Stimulated activated naive B cell treated with anti-CD40 and anti-IgM and Interleukin-4, amounts not matched to agents 10 μg/mL and 1 μg/mL and 100 μg/mL, for 72 hours (primary cell): ENCODE measurements around the gene FEM1C.

Experiments
- ATAC-seq, 2 donors: fragments of 150-1000 bp; cut with Tn5 transposase; replicated peaks; 2 replicates each; pipeline ENCODE4 v1.10.0; 2021; ENCODE audit warnings: moderate library complexity in 1 of 2
- DNase-seq: peaks from one replicate; pipeline ENCODE4 v3.0.0; 2021
- H3K27ac Mint-ChIP-seq: one replicate; pipeline ENCODE4 v1.8.0; 2022; ENCODE audit warnings: mild to moderate bottlenecking, mixed read lengths
- H3K27me3 Mint-ChIP-seq, 2 donors: one replicate each; pipeline ENCODE4 v1.8.0; 2022; ENCODE audit warnings: mixed read lengths in 2 of 2
- H3K36me3 Mint-ChIP-seq, 2 donors: one replicate each; pipeline ENCODE4 v1.8.0; 2022; ENCODE audit warnings: mixed read lengths in 2 of 2, mild to moderate bottlenecking in 1 of 2
- H3K4me1 Mint-ChIP-seq, 2 donors: one replicate each; pipeline ENCODE4 v1.8.0; 2022; ENCODE audit warnings: mixed read lengths in 2 of 2, mild to moderate bottlenecking in 1 of 2
- H3K4me3 Mint-ChIP-seq, 2 donors: one replicate each; pipeline ENCODE4 v1.8.0; 2022; ENCODE audit warnings: mild to moderate bottlenecking in 2 of 2, mixed read lengths in 2 of 2, moderate library complexity in 1 of 2
- H3K9me3 Mint-ChIP-seq, 2 donors: one replicate each; pipeline ENCODE4 v1.8.0; 2022; ENCODE audit warnings: mixed read lengths in 2 of 2, mild to moderate bottlenecking in 1 of 2

FEM1C gene

DNA sequence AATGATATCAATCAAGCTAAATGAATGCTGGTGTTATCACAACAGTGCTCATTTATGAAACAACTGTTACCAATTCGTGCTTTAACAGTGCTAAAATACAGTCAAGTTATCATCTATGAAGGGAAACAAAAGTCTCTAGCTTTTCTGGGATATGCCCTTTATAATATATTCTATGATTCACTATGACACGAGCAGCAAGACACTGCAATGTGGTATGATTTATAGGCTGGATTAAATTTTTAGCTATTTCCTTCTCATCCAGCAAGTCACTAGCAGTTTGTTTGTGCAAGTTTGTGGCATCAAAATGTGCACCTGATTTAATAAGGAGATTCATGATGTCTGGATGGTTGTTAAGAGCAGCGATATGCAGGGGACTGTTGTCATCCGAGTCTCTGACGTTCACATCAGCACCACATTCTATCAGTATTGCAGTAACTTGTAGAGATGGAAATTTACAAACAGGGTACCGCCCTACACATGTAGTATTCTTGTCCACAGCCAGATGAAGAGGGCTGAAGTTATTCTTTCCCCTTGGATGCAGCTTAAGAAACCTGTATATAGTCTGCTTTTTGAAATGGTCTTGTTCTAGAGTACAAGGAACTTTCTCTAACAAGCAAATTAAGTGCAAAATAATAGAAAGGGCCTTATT is 20.3 kb downstream of the FEM1C start:
- Mint-ChIP-seq H3K4me3 (no peak overlapping the region), H3K4me1 (peaks cover 17 to 34% of the 10 kb centered on the region in 2 donors), H3K27me3 (no peaks in the 10 kb centered on the region), H3K9me3 (no peaks in the 10 kb centered on the region), H3K36me3 (peaks cover 13 to 45% of the 10 kb centered on the region in 2 donors), H3K27ac (no peak overlapping the region)
- ATAC-seq, result no peak
- DNase-seq, result no peak

DNA sequence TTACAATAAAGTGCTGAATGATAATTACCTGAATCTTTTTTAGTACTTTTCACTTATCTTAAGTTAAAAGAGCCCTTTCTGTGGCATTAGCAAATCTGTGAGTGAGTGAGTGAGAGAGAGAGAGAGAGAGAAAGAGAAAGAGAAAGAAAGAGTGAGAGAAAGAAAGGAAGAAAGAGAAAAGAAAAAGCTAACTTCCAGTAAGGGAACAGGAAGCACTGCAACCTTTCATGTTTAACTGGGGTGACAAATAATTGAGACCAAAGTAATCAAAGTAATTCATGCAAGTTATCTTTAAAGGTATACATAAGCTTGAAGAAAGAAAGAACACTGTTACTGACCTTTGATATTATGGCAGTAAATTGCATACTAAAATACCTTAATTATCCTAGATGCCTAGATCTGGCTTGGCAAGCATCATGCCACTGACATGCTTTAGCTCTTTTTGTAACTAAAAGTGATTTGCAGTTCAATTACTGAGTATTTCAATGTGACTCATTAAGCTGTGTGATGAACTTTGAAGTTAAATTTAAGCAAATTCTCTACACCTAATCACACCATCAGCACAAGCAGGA is 21.7 kb downstream of the FEM1C start:
- H3K4me3 Mint-ChIP-seq, result no peak overlapping the region
- DNase-seq (no peak), ATAC-seq (no peak)
- H3K36me3 Mint-ChIP-seq, result peaks cover 9 to 38% of the 10 kb centered on the region in 2 donors
- no peaks in the 10 kb centered on the region for H3K9me3 Mint-ChIP-seq
- H3K4me1 Mint-ChIP-seq, result peaks cover 13 to 26% of the 10 kb centered on the region in 2 donors
- H3K27ac Mint-ChIP-seq, result no peak overlapping the region
- no peaks in the 10 kb centered on the region for H3K27me3 Mint-ChIP-seq

DNA sequence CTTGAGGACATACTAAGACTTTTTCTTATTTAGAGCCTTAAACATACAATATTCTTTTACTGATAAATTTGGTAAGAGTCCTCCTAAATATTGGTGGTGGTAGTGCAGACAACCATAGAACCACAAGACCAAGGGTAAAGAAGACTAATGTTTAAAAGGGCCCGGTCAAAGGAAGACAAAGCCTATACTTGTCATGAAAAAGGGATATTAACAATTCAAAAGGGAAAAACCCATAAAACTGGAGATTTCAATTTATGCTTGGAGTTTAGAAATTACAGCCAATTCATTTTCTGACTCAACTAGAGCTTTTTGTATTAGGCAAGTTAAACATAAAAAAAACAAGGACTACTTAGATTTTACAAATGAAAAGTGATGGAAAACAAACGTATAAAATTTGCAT is 24.4 kb downstream of the FEM1C start:
- Mint-ChIP-seq H3K27ac (peak overlapping the region; percentile 20), H3K27me3 (no peaks in the 10 kb centered on the region), H3K4me1 (peaks cover 6 to 18% of the 10 kb centered on the region in 2 donors), H3K9me3 (no peaks in the 10 kb centered on the region), H3K4me3 (no peak overlapping the region), H3K36me3 (peaks cover 14 to 37% of the 10 kb centered on the region in 2 donors)
- DNase-seq (no peak), ATAC-seq (no peak)

DNA sequence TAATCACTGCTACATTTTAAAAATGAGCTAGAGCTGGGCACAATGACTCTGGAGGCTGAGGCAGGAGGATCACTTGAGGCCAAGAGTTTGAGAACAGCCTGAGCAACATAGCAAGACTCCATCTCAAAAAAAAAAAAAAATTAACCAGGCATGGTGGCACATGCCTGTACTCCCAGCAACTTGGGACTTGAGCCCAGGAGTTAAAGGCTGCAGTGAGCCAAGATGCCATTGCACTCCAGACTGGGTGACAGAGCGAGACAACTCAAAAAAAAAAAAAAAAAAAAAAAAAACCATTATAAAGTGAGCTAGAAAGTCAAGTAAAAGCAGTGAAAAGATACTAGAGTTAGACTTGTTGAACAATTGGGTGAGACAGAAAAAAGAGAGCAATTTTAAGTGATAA is 28.2 kb downstream of the FEM1C start:
- no peak overlapping the region for H3K4me3 Mint-ChIP-seq
- no peak for DNase-seq
- peaks cover 0 to 3% of the 10 kb centered on the region in 2 donors for H3K9me3 Mint-ChIP-seq
- no peak for ATAC-seq
- H3K36me3 Mint-ChIP-seq, result peaks cover 12 to 30% of the 10 kb centered on the region in 2 donors
- H3K4me1 Mint-ChIP-seq, result peaks cover 0 to 6% of the 10 kb centered on the region in 2 donors
- no peaks in the 10 kb centered on the region for H3K27me3 Mint-ChIP-seq
- H3K27ac Mint-ChIP-seq, result no peak overlapping the region

DNA sequence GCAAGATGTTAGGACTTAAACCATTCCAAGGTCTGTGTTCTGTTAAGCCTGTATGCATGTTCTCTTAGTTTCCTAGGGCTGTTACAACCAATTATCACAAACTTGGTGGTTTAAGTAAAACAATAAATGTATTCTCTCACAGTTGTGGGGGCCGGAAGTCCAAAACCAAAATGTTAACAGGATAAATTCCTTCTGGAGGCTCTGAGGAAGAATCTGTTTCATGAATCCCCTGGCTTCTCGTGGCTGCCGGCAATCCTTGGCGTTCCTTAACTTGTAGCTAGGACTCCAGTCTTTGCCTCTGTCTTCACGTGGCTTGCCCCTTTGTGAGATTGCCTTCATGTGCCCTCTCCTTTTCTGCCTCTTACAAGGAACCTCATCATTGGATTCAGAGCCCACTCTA is 30.4 kb downstream of the FEM1C start:
- no peak for DNase-seq
- peaks cover 11 to 22% of the 10 kb centered on the region in 2 donors for H3K36me3 Mint-ChIP-seq
- H3K4me1 Mint-ChIP-seq, result no peaks in the 10 kb centered on the region
- no peak for ATAC-seq
- no peaks in the 10 kb centered on the region for H3K27me3 Mint-ChIP-seq
- H3K27ac Mint-ChIP-seq, result no peak overlapping the region
- H3K9me3 Mint-ChIP-seq, result peaks cover 0 to 3% of the 10 kb centered on the region in 2 donors
- no peak overlapping the region for H3K4me3 Mint-ChIP-seq

DNA sequence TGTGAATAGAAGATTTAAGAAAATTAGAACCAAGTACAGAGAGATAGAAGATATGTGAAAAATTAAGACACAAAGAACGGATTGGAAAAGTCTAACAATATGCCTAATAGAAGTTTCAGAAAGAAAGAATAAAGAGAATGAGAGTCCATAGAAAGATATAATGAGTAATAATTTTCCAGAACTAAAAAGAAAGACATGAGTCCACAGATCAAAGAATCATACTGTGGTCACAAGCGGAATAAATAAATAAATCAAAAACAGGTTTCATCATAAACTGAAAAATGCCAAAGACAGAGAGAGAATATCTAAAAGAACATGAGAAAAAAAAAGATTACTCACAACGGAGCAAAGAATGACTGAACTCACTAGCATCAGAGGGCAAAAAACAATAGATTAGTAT is 32.9 kb downstream of the FEM1C start:
- Mint-ChIP-seq H3K27ac (no peak overlapping the region), H3K9me3 (peaks cover 0 to 3% of the 10 kb centered on the region in 2 donors), H3K27me3 (no peaks in the 10 kb centered on the region), H3K4me3 (no peak overlapping the region), H3K4me1 (no peaks in the 10 kb centered on the region), H3K36me3 (peaks cover 7 to 12% of the 10 kb centered on the region in 2 donors)
- DNase-seq, result no peak
- no peak for ATAC-seq

DNA sequence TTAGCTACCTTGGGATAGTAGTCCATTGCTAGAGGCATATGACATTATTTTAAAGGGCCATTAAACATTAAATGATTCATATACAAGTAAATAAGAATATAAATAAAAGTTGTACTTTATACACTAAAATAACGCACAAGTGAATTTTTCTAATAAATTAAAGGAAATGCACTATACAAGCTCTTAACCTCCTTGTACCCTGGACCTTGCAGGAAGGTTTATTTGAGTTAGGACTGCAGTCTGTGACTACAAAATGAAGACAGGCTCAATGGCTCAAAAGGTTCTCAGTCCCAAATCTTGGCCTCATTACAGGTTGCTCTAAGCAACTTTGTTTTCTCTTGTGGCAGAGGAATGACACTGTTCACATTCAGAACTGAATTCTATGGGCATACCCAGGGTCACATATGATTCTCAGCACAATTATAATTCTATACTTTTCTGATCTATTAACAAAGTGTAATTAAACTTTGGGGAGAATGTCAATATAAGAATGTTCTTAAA is 34.4 kb downstream of the FEM1C start:
- H3K36me3 Mint-ChIP-seq, result peaks cover 4 to 12% of the 10 kb centered on the region in 2 donors

DNA sequence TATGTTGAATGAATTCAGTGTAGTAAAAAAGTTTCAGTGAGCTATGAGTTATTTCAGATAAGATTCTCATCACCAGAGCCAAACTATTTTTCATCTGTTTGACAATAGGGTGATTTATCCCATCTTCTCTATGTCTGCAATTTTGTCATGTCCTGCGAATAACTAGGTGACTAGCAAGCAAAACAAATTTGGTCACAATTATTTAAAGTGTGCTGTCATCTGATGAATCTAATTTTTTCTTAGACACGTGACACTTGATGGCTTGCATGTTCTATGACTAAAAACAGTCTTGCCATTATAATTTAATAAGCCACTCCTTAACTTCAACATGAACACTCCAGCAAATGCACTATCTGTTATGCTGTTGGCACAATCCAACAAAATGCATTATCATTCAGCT is 35.0 kb downstream of the FEM1C start:
- peaks cover 4 to 12% of the 10 kb centered on the region in 2 donors for H3K36me3 Mint-ChIP-seq

More for the DNA sequence above, 34.4 kb downstream of the FEM1C start:
- H3K27me3 Mint-ChIP-seq, result no peaks in the 10 kb centered on the region
- no peaks in the 10 kb centered on the region for H3K4me1 Mint-ChIP-seq
- ATAC-seq, result no peak
- DNase-seq, result no peak
- peaks cover 0 to 3% of the 10 kb centered on the region in 2 donors for H3K9me3 Mint-ChIP-seq
- no peak overlapping the region for H3K27ac Mint-ChIP-seq
- H3K4me3 Mint-ChIP-seq, result no peak overlapping the region

DNA sequence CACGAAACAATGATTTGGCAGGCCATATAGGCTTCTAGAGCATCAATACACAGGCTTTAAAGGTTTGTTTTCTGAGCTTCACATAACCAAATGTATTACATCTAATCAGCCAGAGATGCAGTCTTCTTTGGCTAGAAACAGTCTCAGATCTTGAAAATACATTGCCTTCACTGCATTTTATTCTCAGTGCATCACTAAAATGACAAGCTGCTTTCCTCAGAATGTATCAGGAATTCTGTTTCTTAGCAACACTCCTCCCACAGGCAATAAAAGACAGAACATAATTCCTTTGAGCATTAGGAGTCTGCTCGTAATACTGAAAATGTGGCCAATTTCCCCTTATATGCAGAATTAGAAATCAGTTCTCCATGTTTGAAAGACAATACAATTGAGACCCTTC is 36.9 kb downstream of the FEM1C start:
- peaks cover 0 to 2% of the 10 kb centered on the region in 2 donors for H3K4me1 Mint-ChIP-seq
- ATAC-seq, result no peak
- H3K27me3 Mint-ChIP-seq, result peaks cover 0 to 4% of the 10 kb centered on the region in 2 donors
- no peak overlapping the region for H3K4me3 Mint-ChIP-seq
- DNase-seq, result no peak
- peaks cover 0 to 3% of the 10 kb centered on the region in 2 donors for H3K9me3 Mint-ChIP-seq
- H3K27ac Mint-ChIP-seq, result no peak overlapping the region
- H3K36me3 Mint-ChIP-seq, result peaks cover 3 to 5% of the 10 kb centered on the region in 2 donors

More for the DNA sequence above, 35.0 kb downstream of the FEM1C start:
- DNase-seq, result no peak
- no peaks in the 10 kb centered on the region for H3K4me1 Mint-ChIP-seq
- H3K27me3 Mint-ChIP-seq, result no peaks in the 10 kb centered on the region
- H3K27ac Mint-ChIP-seq, result no peak overlapping the region
- H3K4me3 Mint-ChIP-seq, result no peak overlapping the region
- peaks cover 0 to 3% of the 10 kb centered on the region in 2 donors for H3K9me3 Mint-ChIP-seq
- ATAC-seq, result no peak

DNA sequence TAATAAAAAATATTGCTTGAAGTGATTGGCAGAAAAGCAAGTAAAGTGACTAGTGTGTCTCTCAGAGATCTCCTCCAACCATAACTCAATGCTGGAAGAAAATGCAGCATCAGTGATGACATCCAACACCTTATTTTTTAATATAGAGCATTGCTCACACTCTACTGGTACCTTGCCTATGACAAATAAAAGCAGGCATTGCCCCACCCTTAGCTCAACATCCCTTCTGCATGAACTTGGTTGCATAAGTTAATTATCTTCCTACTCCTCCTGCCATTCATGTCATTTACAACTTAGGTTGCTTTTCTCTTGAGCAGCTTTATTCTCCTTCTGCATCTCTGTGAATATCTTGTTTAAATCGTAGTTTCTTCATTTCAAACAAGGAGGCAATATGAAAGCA is 41.2 kb downstream of the FEM1C start:
- ATAC-seq (no peak), DNase-seq (no peak)
- peaks cover 0 to 4% of the 10 kb centered on the region in 2 donors for H3K9me3 Mint-ChIP-seq
- H3K36me3 Mint-ChIP-seq, result no peaks in the 10 kb centered on the region
- H3K4me3 Mint-ChIP-seq, result no peak overlapping the region
- peaks cover 4 to 5% of the 10 kb centered on the region in 2 donors for H3K4me1 Mint-ChIP-seq
- no peak overlapping the region for H3K27ac Mint-ChIP-seq
- H3K27me3 Mint-ChIP-seq, result peaks cover 0 to 18% of the 10 kb centered on the region in 2 donors

DNA sequence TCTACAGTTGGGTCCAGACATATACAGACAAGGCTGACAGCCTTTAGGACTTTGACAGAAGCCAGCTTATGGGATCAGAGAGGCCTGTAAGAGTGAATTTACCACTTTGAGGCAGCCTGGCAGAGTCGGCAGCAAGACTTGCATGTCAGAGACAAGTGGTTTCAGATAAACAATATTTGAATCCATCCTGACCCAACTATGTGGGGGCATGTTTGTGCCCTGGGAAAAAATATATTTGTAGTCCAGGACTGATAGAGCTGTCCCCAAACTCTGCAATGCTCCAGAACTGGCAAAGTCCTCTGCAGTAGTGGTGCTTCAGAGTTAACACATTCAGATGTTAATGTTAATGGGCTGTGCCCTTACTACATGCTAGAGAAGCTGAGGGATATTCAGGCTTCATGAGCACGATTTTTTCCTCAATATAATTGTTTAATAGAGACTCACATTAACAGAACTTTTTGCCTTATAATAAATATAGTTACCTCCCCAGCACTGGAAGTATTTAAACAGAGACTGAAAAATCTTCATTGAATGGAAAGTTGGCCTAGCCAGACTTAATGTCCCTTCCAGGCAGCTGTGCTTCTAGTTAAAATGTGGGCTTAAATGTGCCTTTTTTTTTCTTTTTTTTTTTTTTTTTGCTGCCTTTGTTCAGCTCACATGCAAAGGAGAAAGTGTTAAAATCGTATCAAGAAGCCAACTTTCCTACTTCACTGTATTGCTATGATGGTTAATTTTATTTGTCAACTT is 42.9 kb downstream of the FEM1C start:
- Mint-ChIP-seq H3K36me3 (no peaks in the 10 kb centered on the region), H3K27ac (no peak overlapping the region), H3K9me3 (peaks cover 0 to 4% of the 10 kb centered on the region in 2 donors), H3K4me3 (no peak overlapping the region), H3K27me3 (peaks cover 7 to 26% of the 10 kb centered on the region in 2 donors), H3K4me1 (peaks cover 4 to 5% of the 10 kb centered on the region in 2 donors)
- no peak for ATAC-seq
- DNase-seq, result no peak

DNA sequence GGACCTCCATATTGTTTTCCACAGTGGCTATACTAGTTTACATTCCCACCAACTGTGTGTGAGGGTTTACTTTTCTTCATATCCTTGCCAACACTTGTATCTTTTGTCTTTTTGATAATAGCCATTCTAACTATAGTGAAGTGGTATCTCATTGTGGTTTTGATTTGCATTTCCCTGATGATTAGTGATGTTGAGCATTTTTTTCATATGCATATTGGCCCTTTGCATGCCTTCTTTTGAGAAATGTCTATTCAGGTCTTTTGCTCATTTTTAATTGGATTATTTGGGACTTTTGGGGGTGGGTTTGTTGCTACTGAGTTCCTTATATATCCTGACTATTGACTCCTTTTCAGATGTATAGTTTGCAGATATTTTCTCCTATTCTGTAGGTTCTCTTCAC is 44.4 kb downstream of the FEM1C start:
- Mint-ChIP-seq H3K27me3 (peaks cover 12 to 29% of the 10 kb centered on the region in 2 donors), H3K36me3 (no peaks in the 10 kb centered on the region), H3K27ac (no peak overlapping the region), H3K9me3 (peaks cover 0 to 4% of the 10 kb centered on the region in 2 donors), H3K4me3 (no peak overlapping the region), H3K4me1 (peaks cover 4 to 5% of the 10 kb centered on the region in 2 donors)
- ATAC-seq, result no peak
- no peak for DNase-seq

DNA sequence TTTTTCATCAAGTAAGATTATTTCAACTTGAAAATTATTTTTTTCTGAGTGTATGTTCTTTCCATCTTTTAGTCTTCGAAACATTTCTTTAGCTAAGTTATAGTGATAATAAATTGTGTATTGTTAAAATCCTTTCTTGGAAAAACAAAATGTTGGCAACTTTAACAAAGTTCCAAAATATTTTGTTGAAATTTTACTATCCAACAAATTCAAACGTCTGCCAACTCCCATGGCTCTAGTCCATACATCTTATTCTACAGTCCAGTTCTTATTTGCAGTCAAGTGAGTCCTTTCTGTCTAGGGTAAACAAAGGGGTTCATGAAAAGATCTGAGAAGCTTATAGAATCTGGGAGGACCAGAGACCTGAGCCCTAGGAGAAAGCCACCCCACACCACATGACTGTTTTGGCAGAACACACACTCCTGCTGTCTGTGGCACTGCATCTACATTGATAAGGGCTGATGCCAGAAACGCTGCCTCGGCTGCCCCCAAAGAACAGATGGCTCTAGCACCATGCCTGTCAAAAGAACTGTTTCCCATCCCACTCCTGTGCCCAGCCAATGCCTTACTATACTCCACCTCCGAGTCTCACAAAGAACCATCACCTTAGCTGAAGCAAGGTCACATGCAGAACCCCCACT is 47.5 kb downstream of the FEM1C start:
- peaks cover 25 to 45% of the 10 kb centered on the region in 2 donors for H3K27me3 Mint-ChIP-seq
- no peaks in the 10 kb centered on the region for H3K36me3 Mint-ChIP-seq
- ATAC-seq (no peak), DNase-seq (no peak)
- peaks cover 0 to 4% of the 10 kb centered on the region in 2 donors for H3K9me3 Mint-ChIP-seq
- H3K27ac Mint-ChIP-seq, result no peak overlapping the region
- no peak overlapping the region for H3K4me3 Mint-ChIP-seq
- peaks cover 4 to 5% of the 10 kb centered on the region in 2 donors for H3K4me1 Mint-ChIP-seq
